Hematopoietic multipotent progenitor cell treated with erythropoietin and hydrocortisone succinate and interleukin-3 and kit ligand, for 4 days (in vitro differentiated cells): ENCODE data around the gene SMYD3.

Experiments
- DNase-seq: peaks from one replicate; pipeline ENCODE4 v3.0.0-alpha.2; 2015

Gene SMYD3

DNA sequence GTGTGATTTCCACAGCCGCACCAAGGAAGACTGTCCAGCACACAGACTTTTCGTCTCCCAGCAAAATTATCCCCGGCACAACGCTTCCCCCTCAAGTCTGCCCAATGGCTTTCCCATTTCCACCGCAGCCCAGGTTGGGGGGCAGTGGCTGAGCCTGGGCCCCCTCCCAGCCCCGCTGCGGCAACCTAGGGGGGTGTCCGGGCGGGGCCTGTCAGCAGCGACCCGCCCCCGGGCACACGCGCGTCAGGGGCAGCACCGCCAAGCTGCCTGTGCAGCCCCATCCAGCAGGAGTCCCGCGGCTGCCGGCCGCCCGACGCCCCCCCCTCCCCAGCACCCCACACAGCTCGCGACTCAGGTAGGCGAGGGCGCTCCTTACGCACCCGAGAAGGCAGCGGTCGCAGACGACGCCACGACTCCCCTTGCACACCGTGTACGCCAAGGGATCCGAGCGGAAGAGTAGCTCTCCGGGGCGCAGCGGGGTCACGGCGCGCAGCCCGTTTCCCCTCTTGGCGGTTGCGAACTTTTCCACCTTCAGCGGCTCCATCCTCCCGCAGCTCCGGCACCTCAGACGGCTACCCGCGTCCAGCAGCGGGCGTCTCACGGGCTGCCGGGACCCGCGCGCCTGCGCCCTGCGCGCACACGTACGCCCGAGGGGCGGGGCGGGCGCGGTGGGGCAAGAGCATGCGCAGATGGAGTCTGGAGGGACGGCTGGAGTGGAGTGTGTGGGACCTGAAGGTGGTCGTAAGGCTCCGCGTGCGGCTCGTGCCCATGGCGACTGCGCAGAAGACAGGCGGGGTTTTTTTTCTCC lies at the start of gene SMYD3:
Gene SMYD3 (minus strand): TSS at position 606 of the 808 bp plus-strand sequence.
- peak; percentile 92 for DNase-seq

DNA sequence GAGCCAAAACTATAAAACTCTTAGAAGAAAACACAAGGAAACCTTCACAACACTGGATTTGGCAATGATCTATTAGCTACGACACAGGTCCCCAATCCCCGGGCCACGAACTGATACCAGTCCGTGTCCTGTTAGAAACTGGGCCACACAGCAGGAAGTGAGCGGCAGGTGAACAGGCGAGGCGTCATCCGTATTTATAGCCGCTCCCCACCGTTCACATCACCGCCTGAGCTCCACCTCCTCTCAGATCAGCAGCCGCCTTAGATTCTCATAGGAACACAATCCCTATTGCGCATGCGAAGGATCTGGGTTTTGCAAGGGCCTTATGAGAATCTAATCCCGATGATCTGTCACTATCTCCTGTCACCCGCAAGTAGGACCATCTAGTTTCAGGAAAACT lies 47.1 kb upstream of the SMYD3 start:
- DNase-seq, result no peak

DNA sequence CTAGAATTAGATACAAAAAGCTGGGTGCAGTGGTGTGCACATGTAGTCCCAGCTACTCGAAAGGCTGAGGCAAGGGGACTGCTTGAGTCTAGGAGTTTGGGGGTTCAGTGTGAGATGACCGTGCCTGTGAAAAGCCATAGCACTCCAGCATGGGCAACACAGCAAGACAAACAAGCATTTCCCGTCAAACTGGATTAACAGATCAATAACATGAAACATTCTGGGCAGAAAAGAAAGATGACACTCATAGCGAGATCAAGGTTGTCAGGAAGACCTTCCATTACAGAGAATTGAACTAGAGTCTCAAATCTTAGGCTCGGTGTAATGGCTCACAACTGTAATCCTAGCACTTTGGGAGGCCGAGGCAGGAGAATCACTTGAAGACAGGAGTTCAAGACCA lies 45.0 kb upstream of the SMYD3 start:
- DNase-seq, result no peak

DNA sequence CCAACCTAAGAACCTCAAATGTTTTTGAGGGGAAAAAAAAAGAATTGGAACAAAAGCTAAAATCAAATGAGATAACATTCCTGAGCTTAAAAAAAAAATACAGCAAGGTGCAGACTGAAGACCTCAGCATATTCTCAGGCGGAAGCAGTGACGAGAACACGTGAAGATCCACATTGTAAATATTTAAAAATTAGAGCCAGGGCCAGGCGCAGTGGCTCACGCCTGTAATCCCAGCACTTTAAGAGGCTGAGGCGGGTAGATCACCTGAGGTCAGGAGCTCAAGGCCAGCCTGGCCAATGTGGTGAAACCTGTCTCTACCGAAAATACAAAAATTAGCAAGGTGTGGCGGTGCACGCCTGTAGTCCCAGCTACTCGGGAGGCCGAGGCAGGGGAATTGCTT lies 43.3 kb upstream of the SMYD3 start:
- no peak for DNase-seq

DNA sequence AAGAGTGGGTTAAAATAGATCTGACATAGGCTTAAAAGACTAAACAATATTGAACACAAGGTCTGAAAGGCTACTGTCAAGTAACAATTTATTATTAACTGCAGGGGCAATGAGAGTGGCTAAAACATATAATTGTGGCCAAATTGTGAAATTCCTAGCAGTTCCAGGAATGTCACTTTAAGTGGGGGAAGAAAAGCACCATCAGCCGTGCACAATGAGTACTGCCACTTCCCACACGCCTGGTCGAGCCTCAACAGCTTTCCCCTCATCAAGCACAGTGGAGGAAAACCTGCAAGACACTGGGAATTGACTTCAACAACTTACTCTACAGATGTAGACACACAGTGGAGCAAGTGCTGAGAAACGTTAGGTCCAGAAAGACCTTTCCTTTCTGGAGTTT lies 42.6 kb upstream of the SMYD3 start:
- no peak for DNase-seq

DNA sequence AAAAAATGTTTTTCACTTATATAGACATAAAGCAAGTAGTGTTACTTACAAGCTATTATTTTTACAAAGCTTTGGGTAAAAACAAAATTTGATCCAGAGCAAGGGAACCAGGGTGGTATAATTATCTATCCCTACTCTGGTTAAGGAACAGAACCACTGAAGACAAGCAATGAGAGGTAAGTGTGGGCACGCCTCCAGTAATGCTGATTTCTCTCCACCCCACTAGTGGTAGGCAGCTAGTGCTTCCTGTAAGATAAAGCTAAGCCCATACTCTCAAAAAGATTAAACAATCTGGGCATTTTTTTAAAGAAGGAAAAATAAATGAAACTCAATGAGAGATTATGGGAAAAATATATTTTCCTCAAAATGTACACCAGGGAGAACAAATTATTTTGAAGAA lies 36.9 kb upstream of the SMYD3 start:
- DNase-seq, result peak; percentile 45

DNA sequence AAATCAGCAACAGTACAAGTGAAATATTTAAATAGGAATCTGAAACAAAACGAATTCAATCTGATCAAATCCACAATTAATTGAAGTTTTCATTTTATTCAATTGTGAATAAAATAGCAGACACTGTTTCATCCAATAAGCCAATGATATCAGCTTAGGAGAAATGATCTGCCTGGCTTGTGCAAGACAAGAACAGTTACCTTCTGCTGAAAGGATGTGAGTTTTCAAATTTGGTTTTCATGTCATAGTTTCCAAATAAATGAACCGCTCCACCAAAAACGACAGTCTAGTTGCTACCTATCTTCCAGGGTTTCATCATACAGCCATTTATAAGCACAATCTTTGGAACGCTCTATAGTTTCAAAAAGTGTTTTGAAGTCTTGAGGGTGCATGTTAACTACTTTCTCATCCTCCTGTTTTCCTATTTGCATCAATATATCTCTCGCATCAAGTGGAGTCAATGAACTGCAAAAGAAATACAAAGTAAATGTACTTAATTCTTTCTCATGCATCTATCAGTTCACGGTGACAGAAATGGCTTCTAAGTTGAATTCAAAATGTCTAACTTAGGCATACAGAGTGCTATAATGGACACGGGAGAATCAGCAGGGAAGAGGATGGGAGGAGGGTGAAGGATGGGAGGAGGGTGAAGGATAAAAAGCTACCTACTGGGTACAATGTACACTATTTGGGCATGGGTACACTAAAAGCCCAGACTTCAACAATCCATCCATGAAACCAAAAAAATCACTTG lies 33.8 kb upstream of the SMYD3 start:
- no peak for DNase-seq

DNA sequence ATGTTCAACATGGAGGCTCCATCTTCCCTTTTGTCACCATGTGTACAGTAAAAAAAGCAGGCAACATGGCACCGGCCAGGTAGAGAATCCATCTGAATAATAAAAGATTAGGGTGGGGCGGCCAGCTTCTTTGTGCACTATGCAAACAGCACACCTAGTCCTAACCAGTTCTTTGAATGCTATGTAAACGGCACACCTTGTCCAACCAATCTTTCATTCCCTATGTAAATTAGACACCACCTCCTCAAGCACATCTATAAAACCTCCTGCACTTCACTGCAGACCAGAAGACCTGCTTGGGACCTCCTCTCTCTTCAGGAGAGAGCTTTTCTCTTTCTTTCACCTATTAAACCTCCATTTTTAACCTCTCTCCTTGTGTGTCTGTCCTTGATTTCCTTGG lies 30.8 kb upstream of the SMYD3 start:
- DNase-seq, result no peak

DNA sequence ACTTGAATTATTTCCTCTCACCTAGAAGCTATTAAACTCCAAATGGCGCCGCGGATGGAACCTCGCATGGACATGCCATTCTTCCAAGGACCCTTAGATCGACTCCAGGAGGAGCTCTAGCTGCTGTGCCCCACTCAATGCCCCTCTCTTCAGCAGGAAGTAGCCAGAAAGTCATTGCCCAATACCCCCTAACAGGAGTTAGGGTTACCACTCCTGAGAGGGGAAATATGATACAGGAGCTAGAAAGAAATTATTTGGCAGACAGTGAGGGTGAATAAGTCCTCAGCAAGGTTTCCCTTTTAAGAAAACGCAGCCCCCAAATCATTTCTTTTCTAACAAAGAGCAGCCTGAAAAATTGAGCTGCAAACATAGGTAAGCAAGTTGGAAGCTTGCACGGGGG lies 30.4 kb upstream of the SMYD3 start:
- DNase-seq, result no peak

DNA sequence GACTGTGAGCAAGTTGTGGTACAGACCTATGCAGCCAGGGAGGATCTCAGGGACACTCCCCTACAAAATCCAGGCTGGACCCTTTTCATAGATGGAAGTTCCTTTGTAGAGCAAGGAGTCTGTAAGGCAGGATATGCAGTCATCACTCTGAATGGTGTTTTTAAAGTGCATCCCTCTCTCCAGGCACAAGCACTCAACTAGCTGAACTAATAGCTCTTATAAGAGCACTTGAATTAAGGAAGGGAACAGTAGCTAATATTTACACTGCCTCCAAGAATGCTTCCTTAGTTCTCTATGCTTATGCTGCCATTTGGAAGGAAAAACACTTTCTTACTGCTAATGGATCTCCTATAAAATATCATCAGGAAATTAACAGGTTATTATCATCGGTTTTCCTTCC lies 27.0 kb upstream of the SMYD3 start:
- DNase-seq, result no peak

DNA sequence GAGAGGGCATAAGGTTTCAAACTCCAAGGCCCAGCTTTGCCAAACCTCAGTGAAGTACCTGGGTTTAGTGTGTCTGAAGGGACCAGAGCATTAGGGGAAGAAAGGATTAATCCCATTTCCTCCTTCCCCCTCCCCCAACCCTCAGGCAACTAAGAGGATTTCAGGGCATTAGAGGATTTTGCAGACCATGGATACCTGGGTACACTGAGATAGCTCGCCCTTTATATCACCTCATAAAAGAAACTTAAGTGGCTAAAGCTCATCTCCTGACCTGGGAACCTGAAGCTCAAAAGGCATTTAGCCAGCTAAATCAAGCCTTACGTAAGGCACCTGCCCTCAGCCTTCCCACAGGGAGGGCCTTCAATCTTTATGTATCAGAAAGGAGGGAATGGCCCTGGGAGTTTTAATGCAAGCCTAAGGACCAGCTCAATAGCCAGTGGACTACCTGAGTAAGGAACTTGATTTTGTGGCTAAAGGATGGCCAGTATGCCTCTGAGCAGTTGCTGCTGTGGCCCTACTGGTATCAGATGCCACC lies 26.4 kb upstream of the SMYD3 start:
- DNase-seq, result no peak

DNA sequence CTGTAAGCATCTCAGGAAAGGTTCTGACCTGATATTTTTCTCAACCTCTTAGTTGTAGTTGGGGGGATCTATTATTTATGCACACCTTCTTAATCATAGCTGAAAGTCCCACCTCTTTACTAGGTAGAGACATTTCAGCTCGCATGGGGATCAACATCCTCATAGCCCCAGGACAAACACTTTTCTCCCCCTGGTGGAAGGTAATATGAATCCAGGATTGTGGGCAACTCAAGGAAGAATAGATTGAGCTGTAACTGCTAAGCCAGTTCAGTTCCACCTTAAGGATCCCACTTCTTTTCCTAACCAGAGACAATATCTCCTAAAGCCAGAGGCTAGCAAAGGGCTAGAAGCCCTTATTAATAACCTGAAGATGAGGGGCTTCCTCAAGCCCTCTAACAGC lies 25.4 kb upstream of the SMYD3 start:
- peak; percentile 13 for DNase-seq

DNA sequence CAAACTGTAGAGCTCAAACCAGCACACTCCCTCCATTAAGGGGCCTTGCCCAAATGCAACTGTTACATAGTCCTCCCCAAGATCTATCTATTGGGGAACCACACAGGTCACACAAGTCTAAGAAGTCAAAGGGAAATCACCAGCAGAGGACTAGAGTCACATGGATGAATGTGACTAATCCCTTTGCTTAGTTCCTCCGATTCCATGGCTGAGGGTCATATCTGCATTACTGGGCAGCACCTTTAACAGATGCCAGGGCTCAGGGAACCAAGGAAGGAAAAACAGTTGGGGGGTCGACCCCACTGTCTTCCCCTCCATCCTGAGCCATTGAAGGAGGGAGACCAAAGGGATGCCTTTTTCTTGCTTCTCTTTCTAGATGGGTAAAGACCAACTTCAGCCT lies 23.4 kb upstream of the SMYD3 start:
- no peak for DNase-seq

DNA sequence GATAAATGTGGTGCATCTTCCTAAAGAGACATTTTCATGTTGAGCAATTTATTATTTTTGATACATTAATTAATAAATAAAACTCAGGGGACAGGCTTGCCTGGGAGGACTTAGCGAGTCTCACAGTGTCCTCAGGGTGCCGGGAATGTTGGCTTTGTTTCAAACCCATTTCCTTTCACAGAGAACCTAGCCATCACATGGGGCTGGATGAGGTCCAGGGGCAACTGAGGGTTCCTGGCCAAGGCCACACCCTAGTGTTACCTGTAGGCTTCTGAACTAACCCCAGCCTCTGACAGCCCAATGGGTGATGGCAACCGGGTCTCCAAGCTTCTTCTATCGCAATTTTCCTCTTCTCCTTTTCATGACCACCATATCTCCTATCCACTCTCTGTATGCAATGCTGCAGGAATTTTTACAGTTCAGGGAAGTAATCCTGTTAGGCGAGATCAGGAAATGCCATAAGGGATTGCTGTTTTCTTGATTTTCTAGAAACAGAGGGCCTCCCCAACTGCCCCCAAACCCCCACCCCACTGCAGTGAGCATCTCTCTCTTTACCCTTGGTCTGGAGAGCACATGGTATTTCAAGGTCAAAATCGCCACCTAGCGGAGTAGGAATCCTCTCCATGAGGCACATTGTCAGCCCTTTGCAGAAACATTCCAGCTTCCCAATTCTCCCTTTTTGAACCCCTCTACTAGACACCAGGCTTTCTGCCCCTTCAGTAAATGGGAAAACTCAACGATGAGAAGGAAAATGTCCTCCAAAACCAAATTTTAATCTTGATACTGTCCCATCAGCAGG lies 22.1 kb upstream of the SMYD3 start:
- DNase-seq, result no peak

DNA sequence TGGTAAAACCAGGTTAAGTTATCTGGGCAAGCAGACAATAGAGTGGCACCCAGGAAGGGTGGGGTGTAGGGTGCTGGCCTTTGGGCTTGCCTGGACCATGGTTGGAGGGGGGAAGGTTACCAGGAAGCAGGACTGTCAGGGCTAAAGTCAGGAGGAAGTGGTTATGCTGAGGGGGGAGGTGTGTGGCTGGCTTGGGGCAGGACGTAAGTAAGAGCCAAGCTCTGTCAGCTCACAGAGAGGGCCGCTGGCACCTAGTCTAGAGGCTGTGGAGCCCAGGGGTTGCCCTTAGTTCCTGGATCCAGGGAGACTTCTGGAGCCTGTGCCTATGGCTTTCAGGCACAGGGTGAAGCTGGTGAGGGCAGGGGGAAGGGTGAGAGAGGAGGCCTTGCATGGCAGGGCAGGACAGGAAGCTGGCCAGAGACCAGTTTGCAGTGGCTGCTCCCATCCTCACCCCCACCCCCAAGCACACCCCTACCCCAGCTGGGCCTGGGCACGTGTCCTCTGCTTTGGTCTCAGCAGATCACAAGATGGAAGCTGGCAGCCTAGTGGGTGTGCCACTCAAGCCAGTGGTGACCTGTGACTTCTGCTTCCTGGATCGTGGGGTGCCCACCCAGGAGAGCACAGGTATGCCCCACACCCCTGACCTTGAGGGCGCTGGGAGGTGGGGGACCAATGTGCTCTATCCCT lies 20.5 kb upstream of the SMYD3 start:
- peak; percentile 74 for DNase-seq

DNA sequence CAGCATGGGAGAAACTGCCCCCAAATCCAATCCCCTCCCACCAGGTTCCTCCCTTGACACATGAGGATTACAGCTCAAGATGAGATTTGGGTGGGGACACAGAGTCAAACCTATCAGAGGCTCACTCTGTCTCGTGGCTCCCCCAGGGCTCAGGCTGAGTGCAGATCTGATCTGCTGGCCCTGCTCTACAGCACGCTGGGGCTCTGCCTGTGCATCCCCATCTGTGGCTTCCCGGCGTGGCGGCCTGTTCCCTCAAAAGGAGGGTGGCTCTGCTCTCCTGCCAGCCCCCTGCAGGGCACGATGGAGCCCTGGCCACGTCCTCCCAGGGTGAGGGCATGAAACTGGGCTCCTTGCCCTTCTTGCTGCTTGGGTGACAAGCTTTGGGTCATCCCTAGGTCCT lies 19.8 kb upstream of the SMYD3 start:
- peak; percentile 29 for DNase-seq

DNA sequence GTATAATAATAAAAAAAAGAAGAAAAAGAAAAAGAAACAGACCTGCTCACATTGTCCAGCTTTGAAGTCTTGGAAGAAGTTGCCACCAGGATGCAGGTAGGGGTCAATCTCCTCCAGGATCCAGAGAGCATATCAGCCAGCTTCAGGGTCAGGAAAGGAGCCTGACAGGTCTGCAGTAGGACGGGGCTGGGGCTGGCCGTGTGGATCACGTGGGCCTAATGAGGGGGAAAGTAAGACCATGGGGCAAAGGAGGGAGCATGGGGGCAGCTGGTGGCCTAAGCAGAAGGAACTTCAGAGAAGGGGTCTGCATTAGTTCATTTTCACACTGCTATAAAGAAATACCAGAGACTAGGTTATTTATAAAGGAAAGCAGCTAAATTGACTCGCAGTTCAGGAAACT lies 19.3 kb upstream of the SMYD3 start:
- no peak for DNase-seq

DNA sequence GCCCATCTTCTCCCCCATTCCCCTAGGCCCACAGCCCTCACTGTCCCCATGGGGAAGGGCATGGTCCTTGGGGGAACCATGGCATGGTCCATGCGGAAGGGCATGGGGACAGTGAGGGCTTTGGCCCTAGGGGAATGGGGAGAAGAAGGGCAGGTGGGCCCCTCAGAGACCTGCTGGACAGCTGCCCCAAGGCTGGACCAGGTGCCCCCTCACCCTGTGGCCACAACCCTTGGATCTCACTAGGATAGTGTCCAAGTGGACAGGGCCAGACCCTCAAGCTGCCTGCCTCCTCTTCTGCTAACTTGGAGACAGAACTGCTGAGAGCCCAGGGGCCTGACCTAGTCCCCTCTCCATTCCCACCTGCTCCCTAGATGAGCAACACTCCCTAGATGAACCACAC lies 12.4 kb upstream of the SMYD3 start:
- DNase-seq, result no peak

DNA sequence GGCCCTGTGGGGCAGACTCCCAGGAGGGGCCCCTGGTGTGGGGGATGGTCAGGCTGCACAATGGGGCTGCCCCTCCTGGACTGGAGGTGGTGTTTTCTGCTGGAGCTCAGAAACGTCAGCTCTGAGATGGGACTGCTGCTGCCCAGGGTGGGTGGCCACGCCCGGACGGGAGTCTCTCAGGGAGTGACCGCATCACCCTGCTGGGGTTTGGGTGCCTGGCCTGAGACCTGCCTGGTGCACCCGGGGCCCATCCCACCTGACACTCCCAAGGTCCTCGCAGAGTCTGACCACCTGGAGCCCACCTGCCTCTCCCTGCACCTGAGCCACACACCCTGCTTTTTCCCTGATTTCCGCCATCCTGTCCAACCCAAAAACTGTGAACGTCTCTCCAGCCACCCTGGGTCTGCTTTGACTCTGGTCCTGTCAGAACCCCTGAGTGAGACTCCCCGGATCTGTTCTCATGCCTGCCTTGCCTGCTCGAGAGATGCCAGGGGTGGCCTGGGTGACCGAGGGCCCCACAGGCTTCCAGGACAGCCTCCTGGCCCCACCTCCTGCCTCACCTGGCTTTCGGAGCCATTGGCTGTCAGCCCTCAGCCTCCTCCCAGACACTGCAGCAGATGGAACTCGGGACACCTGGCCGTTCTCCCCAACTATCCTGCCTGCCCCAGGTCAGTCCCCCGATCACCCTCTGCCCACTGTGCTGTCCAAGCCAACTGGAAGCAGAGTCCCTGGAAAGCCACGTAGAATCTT lies 11.6 kb upstream of the SMYD3 start:
- no peak for DNase-seq

DNA sequence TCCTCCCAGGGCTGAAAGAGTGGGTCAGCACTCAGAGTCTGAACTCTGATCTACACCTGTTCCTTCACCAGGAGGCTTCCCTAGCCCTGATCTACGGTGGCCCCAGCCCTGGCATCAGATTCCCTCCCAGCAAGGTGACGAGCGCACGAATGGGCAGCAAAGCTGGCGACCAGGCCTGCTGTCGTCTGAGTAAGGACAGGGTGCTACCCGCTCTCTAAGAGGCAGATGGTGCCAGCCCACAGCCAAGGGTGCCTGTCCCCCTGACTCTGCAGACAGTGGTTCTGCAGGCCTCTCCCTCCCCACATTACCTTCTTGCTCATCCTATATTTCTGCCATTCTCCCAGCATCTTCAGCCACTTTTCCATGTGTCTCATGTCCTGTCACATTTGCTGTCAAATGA lies 10.3 kb upstream of the SMYD3 start:
- DNase-seq, result no peak

DNA sequence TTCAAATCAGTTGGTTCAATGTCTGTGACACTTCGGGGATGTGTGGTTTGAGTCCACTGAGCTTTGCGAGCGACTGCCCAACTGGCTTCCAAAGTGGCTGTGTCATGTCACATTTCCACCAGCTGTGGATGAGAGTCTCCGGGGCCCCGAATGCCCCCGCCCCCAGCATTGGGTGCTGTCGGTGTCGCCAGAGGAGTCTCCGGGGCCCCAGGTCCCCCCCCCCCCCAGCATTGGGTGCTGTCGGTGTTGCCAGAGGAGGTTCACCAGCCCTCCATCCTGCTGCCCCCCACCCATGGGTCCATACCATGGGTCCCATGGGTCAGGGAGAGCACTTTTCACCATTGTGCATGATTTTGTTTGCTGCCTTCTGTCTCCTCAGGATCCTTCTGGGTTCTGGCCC lies 9.0 kb upstream of the SMYD3 start:
- DNase-seq, result no peak

DNA sequence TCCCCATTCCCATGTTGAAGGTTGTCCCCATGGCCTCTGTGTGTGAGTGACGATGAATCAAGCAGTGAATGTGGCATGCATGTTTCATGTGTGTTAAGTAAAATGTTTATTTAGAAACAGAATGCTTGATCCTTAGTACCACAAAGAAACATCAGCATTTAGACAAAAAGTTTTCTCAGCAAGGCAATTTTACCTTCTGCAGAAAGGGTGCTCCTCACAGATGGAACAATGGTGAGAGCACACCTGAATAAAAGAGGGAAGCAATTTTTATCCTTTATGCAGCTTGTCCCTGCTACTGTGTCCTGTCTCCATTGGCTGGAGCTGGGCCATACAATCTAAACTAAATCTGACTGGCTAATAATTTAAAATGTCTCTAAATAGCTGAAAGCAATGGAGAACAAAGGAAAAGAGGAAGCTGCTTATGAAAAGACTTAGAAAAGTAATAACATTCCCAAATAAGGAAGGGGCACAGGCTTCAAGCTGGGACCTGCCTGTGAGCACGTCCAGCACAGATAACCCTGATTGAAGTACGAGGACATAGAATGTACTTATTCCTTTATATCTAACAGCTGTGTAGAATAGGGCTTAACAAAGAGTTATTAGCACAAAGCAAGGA lies 8.4 kb upstream of the SMYD3 start:
- no peak for DNase-seq
